A549 treated with AZD2906 at 1 μM for 4 hours (cell line): Measurements from ENCODE around the gene SHF. TPM values are rescaled to one million over a fixed set of nuclear protein-coding genes. Genes with fewer than 3 reads are reported as not detected.

Experiments used
- total RNA-seq: library from RNA; stranded (reverse); fragments of 200-300 nt; extraction: Qiagen RNA extraction; gene quantifications from 5 replicates; pipeline ENCODE4 v1.2.3, GENCODE V29; 2022

SHF gene, protein sequence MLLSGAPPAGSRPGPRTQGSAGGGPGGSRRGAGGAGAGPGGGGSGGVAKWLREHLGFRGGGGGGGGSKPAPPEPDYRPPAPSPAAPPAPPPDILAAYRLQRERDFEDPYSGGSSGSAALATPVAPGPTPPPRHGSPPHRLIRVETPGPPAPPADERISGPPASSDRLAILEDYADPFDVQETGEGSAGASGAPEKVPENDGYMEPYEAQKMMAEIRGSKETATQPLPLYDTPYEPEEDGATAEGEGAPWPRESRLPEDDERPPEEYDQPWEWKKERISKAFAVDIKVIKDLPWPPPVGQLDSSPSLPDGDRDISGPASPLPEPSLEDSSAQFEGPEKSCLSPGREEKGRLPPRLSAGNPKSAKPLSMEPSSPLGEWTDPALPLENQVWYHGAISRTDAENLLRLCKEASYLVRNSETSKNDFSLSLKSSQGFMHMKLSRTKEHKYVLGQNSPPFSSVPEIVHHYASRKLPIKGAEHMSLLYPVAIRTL
- 0.36 to 0.75 TPM (median 0.53 TPM) in 5 replicates for total RNA-seq

DNA sequence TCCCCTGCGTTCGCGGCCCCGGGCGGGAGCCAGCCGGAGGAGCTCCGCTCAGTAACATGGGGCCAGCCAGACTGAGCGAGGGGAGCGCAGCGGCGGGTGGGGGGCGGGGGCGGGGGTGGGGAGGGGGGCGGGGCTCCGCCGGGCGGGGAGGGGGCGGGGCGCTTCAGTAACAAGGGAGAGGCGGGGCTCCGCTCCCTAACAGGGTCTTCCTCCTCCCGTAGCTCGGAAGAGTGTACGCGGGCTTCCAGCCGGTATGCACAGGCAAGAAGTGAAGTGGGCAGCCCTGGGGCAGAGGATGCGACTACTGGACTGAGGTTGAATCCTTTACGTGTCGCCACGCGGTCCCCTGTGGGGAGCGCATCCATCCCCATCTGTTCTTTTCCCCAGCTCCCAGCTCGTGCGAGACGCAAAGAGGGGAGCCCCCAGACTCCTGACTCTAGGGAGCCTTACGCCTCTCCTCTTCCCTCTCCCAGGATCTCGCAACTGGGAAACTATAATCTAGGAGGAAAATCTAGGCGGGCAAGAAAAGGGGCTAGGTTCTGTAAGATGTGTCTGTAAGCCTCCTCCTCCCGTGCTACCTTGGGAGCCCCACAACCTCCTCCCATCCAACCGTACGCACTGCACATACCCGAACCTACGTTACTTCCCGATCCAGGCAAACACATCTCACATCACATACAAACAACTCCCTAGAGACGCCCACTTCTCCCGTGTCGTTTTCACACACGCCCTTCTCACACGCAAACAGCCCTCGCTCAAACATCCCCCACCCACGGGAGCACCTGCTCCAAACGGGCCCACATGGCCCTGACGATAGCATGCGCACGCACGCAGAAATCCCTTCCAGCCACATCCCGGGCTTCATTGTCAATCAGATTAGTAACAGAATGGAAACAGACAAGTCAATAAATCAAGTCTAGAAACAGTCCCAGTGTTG, at the start of gene SHF:
TSS of gene SHF (minus strand) at position 73 of the 937 bp plus-strand sequence. CDS start at position 58, 15 bp downstream.

GRCh38 chr15:45129651-45130129, 58.1 kb downstream of the SHF start, which contains the start of the genes DUOX1 and DUOXA1:
Gene DUOX1 (plus strand): TSS chr15:45129994. CDS start chr15:45131967, 1,973 bp downstream.
Gene DUOXA1 (minus strand): TSS chr15:45129879. CDS start chr15:45123014, 6,865 bp downstream.

Other genes starting within 250 kb of the SHF start
- gene TERB2, start 231.3 kb downstream of the SHF start, total RNA-seq, result not detected in 5 replicates
- gene SORD, start 164.8 kb downstream of the SHF start, total RNA-seq, result 28.5 to 35.5 TPM (median 31.3 TPM) in 5 replicates
- 0.03 to 0.05 TPM (median 0.03 TPM) in 5 replicates for gene DUOX2, start 73.8 kb downstream of the SHF start, total RNA-seq
- not detected in 5 replicates for gene DUOXA2, start 73.6 kb downstream of the SHF start, total RNA-seq
- 0.06 to 0.30 TPM (median 0.09 TPM) in 5 replicates for gene DUOXA1, start 58.1 kb downstream of the SHF start, total RNA-seq
- 0.05 TPM in 3 of 5 replicates, not detected in the others for gene DUOX1, start 58.0 kb downstream of the SHF start, total RNA-seq
- gene SLC28A2, start 64.3 kb upstream of the SHF start, total RNA-seq, result 0.03 to 0.05 TPM in 2 of 5 replicates, not detected in the others
- gene GATM, start 190.6 kb upstream of the SHF start, total RNA-seq, result 2.3 to 3.4 TPM (median 2.4 TPM) in 5 replicates